ENCODE data around the gene PLXDC1. TPM values are rescaled to one million over a fixed set of nuclear protein-coding genes. Genes with fewer than 3 reads are reported as not detected.
"Not testable (repeated sequence)": the region's sequence is repeated elsewhere in the genome, so short reads cannot be mapped to it uniquely, and the experiment has no call there.

PLXDC1 gene
- total RNA-seq, 1 donor from 2014 or later: 2.5 TPM

- DNase-seq (ENCODE audit: low spot score): no peak
- peaks cover 34% of the 10 kb centered on the region for H3K27me3 ChIP-seq
- Mint-ChIP-seq H3K36me3 (no peaks in the 10 kb centered on the region), H3K4me3 (no peak overlapping the region), H3K27me3 (ENCODE audit: insufficient read depth, low read depth) (peaks cover 25% of the 10 kb centered on the region), H3K27ac (no peak overlapping the region), H3K9me3 (peaks cover 3% of the 10 kb centered on the region), H3K4me1 (peaks cover 17% of the 10 kb centered on the region)
- no peak overlapping the region for H3K4me3 ChIP-seq
- no peaks in the 10 kb centered on the region for H3K9me3 ChIP-seq (ENCODE audit: low read depth)
- H3F3A ChIP-seq (ENCODE audit: low read depth): peaks cover 28% of the 10 kb centered on the region
- no peaks in the 10 kb centered on the region for H4K20me1 ChIP-seq (ENCODE audit: low read depth)
- H3K36me3 ChIP-seq: no peaks in the 10 kb centered on the region
- no peaks in the 10 kb centered on the region for H3K4me1 ChIP-seq
- no peaks in the 10 kb centered on the region for H3K79me2 ChIP-seq (ENCODE audit: low read depth)
- TF ChIP-seq EZH2 (IDR thresholded peaks at IDR 0.05) (no peak), EZH2phosphoT487 (IDR thresholded peaks at IDR 0.05) (no peak)
- TF ChIP-seq, protein P1, sequence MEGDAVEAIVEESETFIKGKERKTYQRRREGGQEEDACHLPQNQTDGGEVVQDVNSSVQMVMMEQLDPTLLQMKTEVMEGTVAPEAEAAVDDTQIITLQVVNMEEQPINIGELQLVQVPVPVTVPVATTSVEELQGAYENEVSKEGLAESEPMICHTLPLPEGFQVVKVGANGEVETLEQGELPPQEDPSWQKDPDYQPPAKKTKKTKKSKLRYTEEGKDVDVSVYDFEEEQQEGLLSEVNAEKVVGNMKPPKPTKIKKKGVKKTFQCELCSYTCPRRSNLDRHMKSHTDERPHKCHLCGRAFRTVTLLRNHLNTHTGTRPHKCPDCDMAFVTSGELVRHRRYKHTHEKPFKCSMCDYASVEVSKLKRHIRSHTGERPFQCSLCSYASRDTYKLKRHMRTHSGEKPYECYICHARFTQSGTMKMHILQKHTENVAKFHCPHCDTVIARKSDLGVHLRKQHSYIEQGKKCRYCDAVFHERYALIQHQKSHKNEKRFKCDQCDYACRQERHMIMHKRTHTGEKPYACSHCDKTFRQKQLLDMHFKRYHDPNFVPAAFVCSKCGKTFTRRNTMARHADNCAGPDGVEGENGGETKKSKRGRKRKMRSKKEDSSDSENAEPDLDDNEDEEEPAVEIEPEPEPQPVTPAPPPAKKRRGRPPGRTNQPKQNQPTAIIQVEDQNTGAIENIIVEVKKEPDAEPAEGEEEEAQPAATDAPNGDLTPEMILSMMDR (IDR thresholded peaks at IDR 0.05): no peak
- H2AFZ ChIP-seq (replicated peaks): no peak overlapping the region
- H3K4me2 ChIP-seq: no peak overlapping the region
- H3K27ac ChIP-seq: no peak overlapping the region
- no peak overlapping the region for H3K9ac ChIP-seq
Measured at GRCh38 chr17:39169518-39169917, 18.1 kb upstream of the PLXDC1 start.

- Histone ChIP-seq H2AFZ (replicated peaks) (no peak overlapping the region), H3K27ac (no peak overlapping the region), H3K27me3 (peaks cover 38% of the 10 kb centered on the region), H3K79me2 (ENCODE audit: low read depth) (no peaks in the 10 kb centered on the region), H4K20me1 (ENCODE audit: low read depth) (no peaks in the 10 kb centered on the region), H3K9me3 (ENCODE audit: low read depth) (no peaks in the 10 kb centered on the region), H3K4me1 (no peaks in the 10 kb centered on the region), H3K4me3 (no peak overlapping the region), H3K9ac (no peak overlapping the region), H3K36me3 (no peaks in the 10 kb centered on the region), H3F3A (ENCODE audit: low read depth) (peaks cover 32% of the 10 kb centered on the region), H3K4me2 (no peak overlapping the region)
- Mint-ChIP-seq H3K4me3 (no peak overlapping the region), H3K9me3 (peaks cover 3% of the 10 kb centered on the region), H3K4me1 (peaks cover 17% of the 10 kb centered on the region), H3K36me3 (no peaks in the 10 kb centered on the region), H3K27ac (no peak overlapping the region), H3K27me3 (ENCODE audit: insufficient read depth, low read depth) (peaks cover 26% of the 10 kb centered on the region)
- TF ChIP-seq, protein P1 (IDR thresholded peaks at IDR 0.05): no peak
- no peak for TF ChIP-seq EZH2 (IDR thresholded peaks at IDR 0.05)
- no peak for TF ChIP-seq EZH2phosphoT487 (IDR thresholded peaks at IDR 0.05)
- no peak for DNase-seq (ENCODE audit: low spot score)
Measured at GRCh38 chr17:39169101-39169500, 17.7 kb upstream of the PLXDC1 start.

DNA sequence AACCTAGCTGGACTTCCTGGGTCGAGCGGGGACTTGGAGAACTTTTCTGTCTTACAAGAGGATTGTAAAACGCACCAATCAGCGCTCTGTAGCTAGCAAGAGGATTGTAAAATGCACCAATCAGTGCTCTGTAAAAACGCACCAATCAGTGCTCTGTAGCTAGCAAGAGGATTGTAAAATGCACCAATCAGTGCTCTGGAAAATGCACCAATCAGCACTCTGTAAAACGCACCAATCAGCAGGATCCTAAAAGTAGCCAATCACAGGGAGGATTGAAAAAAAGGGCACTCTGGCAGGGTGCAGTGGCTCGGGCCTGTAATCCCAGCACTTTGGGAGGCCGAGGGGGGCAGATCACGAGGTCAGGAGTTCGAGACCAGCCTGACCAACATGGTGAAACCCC, 17.1 kb upstream of the PLXDC1 start:
- not testable (repeated sequence) for H3K9me3 ChIP-seq (ENCODE audit: low read depth); H2AFZ ChIP-seq (replicated peaks); H3K4me2 ChIP-seq; H3K27ac ChIP-seq; DNase-seq (ENCODE audit: low spot score); H4K20me1 ChIP-seq (ENCODE audit: low read depth); H3K9me3 Mint-ChIP-seq; H3K4me3 ChIP-seq; H3K9ac ChIP-seq; H3K36me3 ChIP-seq; H3K79me2 ChIP-seq (ENCODE audit: low read depth); H3K4me1 ChIP-seq; H3K36me3 Mint-ChIP-seq; H3K27ac Mint-ChIP-seq; H3K4me3 Mint-ChIP-seq
- peaks cover 36% of the 10 kb centered on the region for H3F3A ChIP-seq (ENCODE audit: low read depth)
- peaks cover 42% of the 10 kb centered on the region for H3K27me3 ChIP-seq
- peaks cover 16% of the 10 kb centered on the region for H3K4me1 Mint-ChIP-seq
- H3K27me3 Mint-ChIP-seq (ENCODE audit: insufficient read depth, low read depth): peaks cover 29% of the 10 kb centered on the region

DNA sequence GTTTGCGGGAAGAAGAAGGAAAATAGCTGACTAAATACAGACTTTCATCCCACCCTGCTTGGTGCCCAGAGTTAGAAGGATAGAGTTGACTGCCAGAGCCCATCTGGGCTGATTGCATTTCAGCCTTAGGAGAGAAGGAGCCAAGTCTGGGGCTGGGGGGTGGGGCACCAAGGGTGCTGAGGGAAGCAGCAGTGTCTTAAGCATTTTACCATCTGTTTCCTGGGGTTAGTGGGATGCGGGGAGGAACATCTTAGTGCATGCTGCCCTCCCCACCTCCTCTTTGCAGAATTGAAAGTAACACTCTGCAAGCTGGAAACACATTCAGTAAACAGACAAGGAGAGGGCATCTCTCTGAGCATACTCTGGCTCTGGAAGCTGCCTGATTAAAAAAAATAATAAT, 16.0 kb upstream of the PLXDC1 start:
- H3K4me2 ChIP-seq: no peak overlapping the region
- peaks cover 42% of the 10 kb centered on the region for H3K27me3 ChIP-seq
- TF ChIP-seq, protein P1 (IDR thresholded peaks at IDR 0.05): no peak
- TF ChIP-seq EZH2 (IDR thresholded peaks at IDR 0.05) (no peak), EZH2phosphoT487 (IDR thresholded peaks at IDR 0.05) (no peak)
- no peaks in the 10 kb centered on the region for H3K79me2 ChIP-seq (ENCODE audit: low read depth)
- no peaks in the 10 kb centered on the region for H3K36me3 Mint-ChIP-seq
- peaks cover 3% of the 10 kb centered on the region for H3K9me3 Mint-ChIP-seq
- H3F3A ChIP-seq (ENCODE audit: low read depth): peaks cover 36% of the 10 kb centered on the region
- no peak overlapping the region for H3K27ac ChIP-seq
- H3K9ac ChIP-seq: no peak overlapping the region
- H3K4me1 Mint-ChIP-seq: peaks cover 12% of the 10 kb centered on the region
- H3K27me3 Mint-ChIP-seq (ENCODE audit: insufficient read depth, low read depth): peaks cover 29% of the 10 kb centered on the region
- no peaks in the 10 kb centered on the region for H3K36me3 ChIP-seq
- H4K20me1 ChIP-seq (ENCODE audit: low read depth): no peaks in the 10 kb centered on the region
- no peak overlapping the region for H3K4me3 Mint-ChIP-seq
- no peak for DNase-seq (ENCODE audit: low spot score)
- no peaks in the 10 kb centered on the region for H3K4me1 ChIP-seq
- H3K4me3 ChIP-seq: no peak overlapping the region
- no peak overlapping the region for H2AFZ ChIP-seq (replicated peaks)
- H3K9me3 ChIP-seq (ENCODE audit: low read depth): no peaks in the 10 kb centered on the region
- H3K27ac Mint-ChIP-seq: no peak overlapping the region

Measured in neural progenitor cell (in vitro differentiated cells).